Mesodermal cell (in vitro differentiated cells): Measurements from ENCODE around the gene RNF38.
"Not testable (repeated sequence)": the region's sequence is repeated elsewhere in the genome, so short reads cannot be mapped to it uniquely, and the experiment has no call there.

Source experiments
- H3K27ac ChIP-seq: 2 replicates; pipeline ENCODE4 v1.7.0; 2013; ENCODE audit warnings: mild to moderate bottlenecking, low read depth, low read length, moderate library complexity; ENCODE audit not compliant: severe bottlenecking
- H3K36me3 ChIP-seq: 2 replicates; pipeline ENCODE4 v1.7.1; 2013; ENCODE audit warnings: mild to moderate bottlenecking, low read length, moderate library complexity; ENCODE audit not compliant: control insufficient read depth, insufficient read depth
- H3K4me1 ChIP-seq: one replicate; pipeline ENCODE4 v1.7.1; 2013; ENCODE audit warnings: mild to moderate bottlenecking, low read length; ENCODE audit not compliant: insufficient read depth, control insufficient read depth, poor library complexity, severe bottlenecking
- H3K4me3 ChIP-seq: 2 replicates; pipeline ENCODE4 v1.7.0; 2013; ENCODE audit warnings: low read length, control low read depth, mild to moderate bottlenecking; ENCODE audit not compliant: insufficient read depth, poor library complexity, severe bottlenecking; ENCODE audit errors: extremely low read depth
- H3K9me3 ChIP-seq: 2 replicates; pipeline ENCODE4 v1.7.1; 2013; ENCODE audit warnings: mild to moderate bottlenecking, low read length, moderate library complexity; ENCODE audit not compliant: control insufficient read depth
- WGBS, 2 experiments: methylation state at CpG; one replicate each; pipeline ENCODE4 v1.1.5; 2013; ENCODE audit warnings: missing lambda C conversion rate in 2 of 2; ENCODE audit not compliant: insufficient coverage in 2 of 2; 5-methylcytosine and 5-hydroxymethylcytosine counted together

RNF38 gene

DNA sequence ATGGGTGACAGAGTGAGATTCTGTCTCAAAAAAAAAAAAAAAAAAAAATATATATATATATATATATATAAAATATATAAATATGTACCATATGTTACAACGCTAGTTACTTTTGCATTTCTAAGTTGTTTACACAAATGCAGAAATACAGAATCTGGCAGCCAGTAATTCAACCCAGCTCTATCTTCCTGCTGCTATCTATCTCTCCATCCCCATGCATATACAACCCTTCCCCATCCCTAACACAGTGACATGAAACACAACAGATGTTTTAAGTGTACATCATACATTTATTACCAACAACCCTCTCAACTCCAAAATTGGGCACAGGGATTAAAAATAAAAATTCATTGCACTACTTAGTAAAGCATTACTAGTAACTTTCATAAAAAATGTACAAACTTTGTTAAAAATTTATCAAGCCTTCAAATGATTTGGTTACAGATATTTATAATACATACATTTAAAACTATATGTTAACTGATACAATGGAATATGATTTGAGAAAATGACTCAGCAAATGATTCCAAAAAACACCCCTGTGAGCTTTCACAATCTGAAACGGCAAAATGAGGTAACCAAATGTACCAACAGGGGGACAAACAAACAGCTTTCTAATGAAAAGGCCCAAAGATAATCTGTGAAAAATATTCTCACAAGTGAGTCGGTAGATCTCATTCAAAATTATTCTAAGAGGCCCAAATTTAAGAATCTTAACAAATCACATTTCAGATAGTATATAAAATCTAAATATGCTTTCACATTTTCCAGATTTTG lies 63.8 kb downstream of the RNF38 start:
- H3K27ac ChIP-seq, result no peak overlapping the region
- H3K36me3 ChIP-seq, result peaks cover 71% of the 10 kb centered on the region
- WGBS, 2 experiments, result 86 to 100% methylated on average over 1 to 2 of the region's 3 CpGs

GRCh38 chr9:36332006-36332405 lies 68.1 kb downstream of the RNF38 start:
- Histone ChIP-seq H3K27ac (no peak overlapping the region), H3K9me3 (no peaks in the 10 kb centered on the region), H3K4me3 (no peak overlapping the region), H3K36me3 (peaks cover 30% of the 10 kb centered on the region), H3K4me1 (peaks cover 7% of the 10 kb centered on the region)
- 94 to 100% methylated on average over 1 to 2 of the region's 2 CpGs for WGBS, 2 experiments

More for the DNA sequence above, 63.8 kb downstream of the RNF38 start:
- no peak overlapping the region for H3K4me3 ChIP-seq
- H3K4me1 ChIP-seq, result no peaks in the 10 kb centered on the region
- H3K9me3 ChIP-seq, result no peaks in the 10 kb centered on the region

- Histone ChIP-seq H3K9me3 (no peaks in the 10 kb centered on the region), H3K36me3 (peaks cover 1% of the 10 kb centered on the region), H3K4me3 (no peak overlapping the region), H3K27ac (no peak overlapping the region), H3K4me1 (peaks cover 7% of the 10 kb centered on the region)
- 68 to 73% methylated on average over 5 of the region's 9 CpGs for WGBS, 2 experiments
Measured at GRCh38 chr9:36328798-36329411, 71.2 kb downstream of the RNF38 start.

DNA sequence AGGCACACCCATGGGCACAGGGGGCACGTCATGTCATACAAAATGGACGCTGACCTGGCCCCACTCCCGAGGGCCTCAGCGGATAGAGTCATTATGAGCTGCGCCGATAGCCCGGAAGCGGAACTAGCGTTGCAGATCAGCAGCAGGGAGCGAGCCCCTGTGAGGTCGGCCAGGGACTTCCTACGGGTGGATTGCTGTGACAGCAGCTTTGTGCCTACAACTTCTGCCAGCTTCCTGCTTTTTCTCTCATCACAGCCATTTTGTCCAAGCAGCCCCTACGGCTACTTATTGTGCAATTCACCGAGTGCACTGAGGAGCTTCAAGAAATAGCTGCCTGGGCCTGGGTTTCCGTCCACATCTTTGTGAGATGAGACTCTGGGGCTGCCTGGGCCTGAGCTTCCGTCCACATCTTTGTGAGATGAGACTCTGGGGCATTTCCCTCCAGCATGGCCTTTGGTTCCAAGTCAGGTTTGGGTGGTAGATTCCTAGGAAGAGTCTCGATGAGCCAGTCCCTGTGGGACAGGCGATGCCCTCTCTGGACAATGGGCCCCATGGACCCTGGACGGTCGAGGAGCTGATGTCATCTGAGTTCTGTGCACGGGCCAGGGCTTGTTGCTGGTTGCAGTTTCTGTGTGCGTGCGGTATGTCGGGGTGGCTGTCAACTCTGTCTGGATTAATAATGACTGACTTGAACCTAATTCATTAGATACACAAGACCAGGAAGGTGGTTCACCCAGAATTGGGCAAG lies 74.8 kb downstream of the RNF38 start:
- 93 to 97% methylated on average over 24 of the region's 24 CpGs for WGBS, 2 experiments
- Histone ChIP-seq H3K4me1 (peaks cover 7% of the 10 kb centered on the region), H3K36me3 (no peaks in the 10 kb centered on the region), H3K9me3 (no peaks in the 10 kb centered on the region), H3K4me3 (no peak overlapping the region), H3K27ac (no peak overlapping the region)

- peaks cover 7% of the 10 kb centered on the region for H3K4me1 ChIP-seq
- H3K4me3 ChIP-seq, result no peak overlapping the region
- H3K27ac ChIP-seq, result no peak overlapping the region
- H3K36me3 ChIP-seq, result no peaks in the 10 kb centered on the region
- WGBS, 2 experiments, result 94% methylated on average over 9 to 12 of the region's 12 CpGs
- no peaks in the 10 kb centered on the region for H3K9me3 ChIP-seq
Measured at GRCh38 chr9:36323926-36324325, 76.1 kb downstream of the RNF38 start.

- Histone ChIP-seq H3K4me1 (no peaks in the 10 kb centered on the region), H3K9me3 (no peaks in the 10 kb centered on the region), H3K4me3 (no peak overlapping the region), H3K36me3 (no peaks in the 10 kb centered on the region), H3K27ac (no peak overlapping the region)
- 40% methylated on average over 2 of the region's 3 CpGs; no CpG with 5 or more reads in 1 of the 2 experiments for WGBS, 2 experiments
Measured at GRCh38 chr9:36322462-36322861, 77.6 kb downstream of the RNF38 start.

GRCh38 chr9:36321903-36322302 lies 78.2 kb downstream of the RNF38 start:
- not testable (repeated sequence) for H3K4me3 ChIP-seq, H3K36me3 ChIP-seq, H3K9me3 ChIP-seq, H3K27ac ChIP-seq, H3K4me1 ChIP-seq
- no CpG with 5 or more reads among the region's 4 CpGs for whole genome bisulfite sequencing, 2 experiments

- Histone ChIP-seq H3K4me1 (peaks cover 6% of the 10 kb centered on the region), H3K9me3 (no peaks in the 10 kb centered on the region), H3K27ac (no peak overlapping the region), H3K4me3 (no peak overlapping the region), H3K36me3 (no peaks in the 10 kb centered on the region)
- WGBS, 2 experiments, result 40 to 100% methylated on average over 1 of the region's 5 CpGs
Measured at GRCh38 chr9:36320466-36320865, 79.6 kb downstream of the RNF38 start.

DNA sequence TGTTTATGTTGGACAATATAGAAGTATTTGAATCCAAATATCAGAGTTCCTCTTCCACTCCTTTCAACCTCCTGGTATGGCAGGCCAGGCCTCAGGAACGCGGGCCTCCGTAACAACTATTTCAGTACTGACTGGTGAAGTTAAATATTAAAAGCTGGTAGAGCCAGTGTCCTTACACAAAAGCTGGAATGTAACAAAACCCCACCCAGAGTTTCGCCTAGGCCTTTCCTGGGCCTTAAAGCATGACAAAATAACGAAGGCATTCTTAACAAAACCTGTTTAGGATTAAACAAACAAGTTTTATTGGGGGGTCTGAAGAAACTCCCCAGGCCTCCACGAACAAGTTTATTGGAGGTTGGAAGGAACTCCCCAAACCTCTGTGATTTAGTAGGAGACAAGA lies 80.3 kb downstream of the RNF38 start:
- 80 to 89% methylated on average over 1 of the region's 6 CpGs for WGBS, 2 experiments
- H3K27ac ChIP-seq, result no peak overlapping the region
- H3K4me3 ChIP-seq, result no peak overlapping the region
- H3K36me3 ChIP-seq, result no peaks in the 10 kb centered on the region
- no peaks in the 10 kb centered on the region for H3K9me3 ChIP-seq
- H3K4me1 ChIP-seq, result peaks cover 12% of the 10 kb centered on the region

DNA sequence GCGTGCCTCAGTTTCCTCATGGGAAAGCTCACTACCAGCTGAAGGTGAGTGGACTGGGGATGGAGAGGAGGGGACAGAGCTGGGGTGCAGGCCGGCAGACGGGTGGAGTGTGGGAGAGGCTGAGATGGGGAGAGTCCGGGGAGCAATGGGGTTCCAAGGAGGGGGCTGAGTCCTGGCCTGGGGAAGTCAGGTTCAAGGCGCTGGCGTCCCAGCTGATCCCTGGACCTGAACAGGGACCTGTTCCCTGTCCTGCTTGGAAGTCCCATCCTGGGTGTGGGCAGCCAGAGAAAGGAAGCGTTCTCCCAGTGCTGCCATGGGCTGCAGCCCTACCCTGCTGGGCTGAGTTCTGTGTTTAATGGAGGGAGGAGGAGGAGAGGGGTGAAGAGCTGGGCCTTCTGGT lies 80.9 kb downstream of the RNF38 start:
- H3K9me3 ChIP-seq, result no peaks in the 10 kb centered on the region
- no peak overlapping the region for H3K27ac ChIP-seq
- WGBS, 2 experiments, result 85 to 96% methylated on average over 6 to 7 of the region's 7 CpGs
- H3K36me3 ChIP-seq, result no peaks in the 10 kb centered on the region
- no peak overlapping the region for H3K4me3 ChIP-seq
- H3K4me1 ChIP-seq, result peaks cover 12% of the 10 kb centered on the region
